ENCODE data around the gene AJUBA. TPM values are rescaled to one million over a fixed set of nuclear protein-coding genes. Genes with fewer than 3 reads are reported as not detected.

AJUBA gene
- total RNA-seq, 1 donor from 2014 or later = 87.2 TPM

- DNase-seq (ENCODE audit: low read depth) = no peak
- H3K36me3 ChIP-seq (ENCODE audit: control insufficient read depth, insufficient read depth, low read length) = peaks cover 3% of the 10 kb centered on the region
These were observed 5.0 kb downstream of the AJUBA start for GRCh38 chr14:22977434-22977683.

GRCh38 chr14:22976620-22977433 is 5.5 kb downstream of the AJUBA start:
- DNase-seq (ENCODE audit: low read depth) = no peak
- TF ChIP-seq, protein P1, sequence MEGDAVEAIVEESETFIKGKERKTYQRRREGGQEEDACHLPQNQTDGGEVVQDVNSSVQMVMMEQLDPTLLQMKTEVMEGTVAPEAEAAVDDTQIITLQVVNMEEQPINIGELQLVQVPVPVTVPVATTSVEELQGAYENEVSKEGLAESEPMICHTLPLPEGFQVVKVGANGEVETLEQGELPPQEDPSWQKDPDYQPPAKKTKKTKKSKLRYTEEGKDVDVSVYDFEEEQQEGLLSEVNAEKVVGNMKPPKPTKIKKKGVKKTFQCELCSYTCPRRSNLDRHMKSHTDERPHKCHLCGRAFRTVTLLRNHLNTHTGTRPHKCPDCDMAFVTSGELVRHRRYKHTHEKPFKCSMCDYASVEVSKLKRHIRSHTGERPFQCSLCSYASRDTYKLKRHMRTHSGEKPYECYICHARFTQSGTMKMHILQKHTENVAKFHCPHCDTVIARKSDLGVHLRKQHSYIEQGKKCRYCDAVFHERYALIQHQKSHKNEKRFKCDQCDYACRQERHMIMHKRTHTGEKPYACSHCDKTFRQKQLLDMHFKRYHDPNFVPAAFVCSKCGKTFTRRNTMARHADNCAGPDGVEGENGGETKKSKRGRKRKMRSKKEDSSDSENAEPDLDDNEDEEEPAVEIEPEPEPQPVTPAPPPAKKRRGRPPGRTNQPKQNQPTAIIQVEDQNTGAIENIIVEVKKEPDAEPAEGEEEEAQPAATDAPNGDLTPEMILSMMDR (IDR thresholded peaks at IDR 0.05; ENCODE audit: insufficient read depth, low read length, poor library complexity, severe bottlenecking) = no peak

More at GRCh38 chr14:22977434-22977683, 5.0 kb downstream of the AJUBA start:
- TF ChIP-seq, protein P1 (IDR thresholded peaks at IDR 0.05; ENCODE audit: insufficient read depth, low read length, poor library complexity, severe bottlenecking) = no peak
- no peaks in the 10 kb centered on the region for H3K27me3 ChIP-seq (ENCODE audit: control insufficient read depth, insufficient read depth, low read length)
- H3K4me3 ChIP-seq (ENCODE audit: low read depth, low read length) = no peak overlapping the region

DNA sequence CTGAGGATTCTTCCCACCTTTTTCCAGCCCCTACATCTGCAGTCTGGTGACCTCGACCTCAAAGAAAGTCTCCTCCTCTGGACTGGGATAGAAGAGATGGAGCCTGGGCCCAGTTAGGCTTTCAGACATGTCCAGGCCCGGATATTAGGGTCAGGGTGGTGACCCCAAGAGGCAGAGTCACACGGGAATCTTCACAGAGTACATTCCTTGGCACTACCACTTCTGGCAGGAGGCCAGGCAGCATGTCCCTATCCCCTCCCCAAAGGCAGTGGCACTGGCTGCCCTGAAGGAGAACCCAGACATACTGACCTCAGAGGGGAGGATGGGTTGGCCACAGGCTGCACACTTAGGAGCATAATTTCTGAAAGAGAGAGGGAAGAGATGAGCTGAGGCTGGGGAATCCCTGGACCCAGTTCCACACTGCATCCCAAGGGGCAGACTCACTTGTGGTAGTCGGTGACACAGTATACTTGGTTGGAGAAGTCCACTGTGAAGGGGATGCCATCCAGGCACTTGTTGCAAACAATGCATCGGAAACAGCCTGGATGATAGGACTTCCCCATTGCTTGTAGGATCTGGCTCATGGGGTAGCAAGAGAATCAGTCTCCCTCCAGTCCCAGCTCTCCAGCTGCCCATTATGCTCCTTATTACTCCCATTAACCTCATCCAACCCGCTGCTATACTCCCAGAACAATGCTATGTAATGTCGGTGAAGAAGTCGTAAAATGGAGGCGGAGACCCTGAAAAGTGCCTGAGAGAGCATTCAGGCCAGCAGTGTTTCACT is 7.6 kb downstream of the AJUBA start:
- H3K36me3 ChIP-seq (ENCODE audit: control insufficient read depth, insufficient read depth, low read length) = peaks cover 3% of the 10 kb centered on the region
- H3K27me3 ChIP-seq (ENCODE audit: control insufficient read depth, insufficient read depth, low read length) = no peaks in the 10 kb centered on the region
- TF ChIP-seq, protein P1 (IDR thresholded peaks at IDR 0.05; ENCODE audit: insufficient read depth, low read length, poor library complexity, severe bottlenecking) = no peak
- H3K4me3 ChIP-seq (ENCODE audit: low read depth, low read length) = no peak overlapping the region
- no peak for DNase-seq (ENCODE audit: low read depth)

More at GRCh38 chr14:22976620-22977433, 5.5 kb downstream of the AJUBA start:
- Histone ChIP-seq H3K4me3 (ENCODE audit: low read depth, low read length) (no peak overlapping the region), H3K36me3 (ENCODE audit: control insufficient read depth, insufficient read depth, low read length) (peaks cover 3% of the 10 kb centered on the region), H3K27me3 (ENCODE audit: control insufficient read depth, insufficient read depth, low read length) (no peaks in the 10 kb centered on the region)

GRCh38 chr14:22973217-22974032 is 8.9 kb downstream of the AJUBA start:
- no peak for DNase-seq (ENCODE audit: low read depth)
- TF ChIP-seq, protein P1 (IDR thresholded peaks at IDR 0.05; ENCODE audit: insufficient read depth, low read length, poor library complexity, severe bottlenecking) = peak; percentile 67
- Histone ChIP-seq H3K36me3 (ENCODE audit: control insufficient read depth, insufficient read depth, low read length) (peaks cover 3% of the 10 kb centered on the region), H3K4me3 (ENCODE audit: low read depth, low read length) (no peak overlapping the region), H3K27me3 (ENCODE audit: control insufficient read depth, insufficient read depth, low read length) (no peaks in the 10 kb centered on the region)

GRCh38 chr14:22972313-22972930 is 9.9 kb downstream of the AJUBA start:
- Histone ChIP-seq H3K4me3 (ENCODE audit: low read depth, low read length) (no peak overlapping the region), H3K36me3 (ENCODE audit: control insufficient read depth, insufficient read depth, low read length) (peaks cover 3% of the 10 kb centered on the region), H3K27me3 (ENCODE audit: control insufficient read depth, insufficient read depth, low read length) (no peaks in the 10 kb centered on the region)
- DNase-seq (ENCODE audit: low read depth) = no peak
- TF ChIP-seq, protein P1 (IDR thresholded peaks at IDR 0.05; ENCODE audit: insufficient read depth, low read length, poor library complexity, severe bottlenecking) = no peak
